HepG2 (cell line): Measurements from ENCODE around the gene GNB1. TPM values are rescaled to one million over a fixed set of nuclear protein-coding genes. Genes with fewer than 3 reads are reported as not detected.

ENCODE experiments used
- AHDC1 ChIP-seq: sonication (generic); formaldehyde crosslinking; IDR thresholded peaks from 2 replicates; pipeline ENCODE4 v1.5.1; 2020; ENCODE audit warnings: mild to moderate bottlenecking, missing genetic modification reagents, borderline replicate concordance
- HNF1A ChIP-seq, 2 experiments: sonication (generic) in 1 of 2; formaldehyde crosslinking in 1 of 2; IDR thresholded peaks; 2 replicates each; pipeline versions ENCODE4 v1.4.0 to v1.6.1; 2016 to 2020; ENCODE audit warnings: borderline replicate concordance in 1 of 2, low read depth in 1 of 2, mild to moderate bottlenecking in 1 of 2, missing genetic modification reagents in 1 of 2
- HOXA7 ChIP-seq: sonication (generic); formaldehyde crosslinking; IDR thresholded peaks from 2 replicates; pipeline ENCODE4 v1.8.1; 2022; ENCODE audit warnings: mild to moderate bottlenecking, missing genetic modification reagents, moderate library complexity
- TCF12 ChIP-seq, 2 experiments: fragments of 450-650 bp in 1 of 2; sonication (generic) in 1 of 2; formaldehyde crosslinking in 1 of 2; IDR thresholded peaks; 2 replicates each; pipeline versions ENCODE4 v1.6.1 to v1.8.0; 2017 to 2022; ENCODE audit warnings: antibody characterized with exemption in 1 of 2, mild to moderate bottlenecking in 1 of 2, missing genetic modification reagents in 1 of 2, moderate library complexity in 1 of 2
- U2AF1 ChIP-seq: fragments of 200-400 bp; formaldehyde crosslinking; optimal IDR thresholded peaks from 2 replicates; pipeline ENCODE3; 2017; ENCODE audit warnings: mild to moderate bottlenecking, low read depth, low read length
- YEATS4 ChIP-seq: sonication (generic); formaldehyde crosslinking; IDR thresholded peaks from 2 replicates; pipeline ENCODE4 v1.4.0; 2020; ENCODE audit warnings: missing genetic modification reagents, borderline replicate concordance
- ZNF318 ChIP-seq: sonication (generic); formaldehyde crosslinking; IDR thresholded peaks from 2 replicates; pipeline ENCODE4 v1.4.0; 2020; ENCODE audit warnings: mild to moderate bottlenecking, missing genetic modification reagents
- ZNF780A ChIP-seq: sonication (generic); formaldehyde crosslinking; IDR thresholded peaks from 2 replicates; pipeline ENCODE4 v1.8.0; 2022; ENCODE audit warnings: mild to moderate bottlenecking, missing genetic modification reagents, moderate library complexity
- polyA plus RNA-seq, 8 experiments: library from polyadenylated mRNA; depleted of rRNA in 3 of 8; stranded (reverse) in 7 of 8; unstranded in 1 of 8; fragments of >200 nt; fragmentation: Illumina TruSeq in 4 of 8; extraction: Trizol in 4 of 8; gene quantifications; 2 replicates each; pipeline versions ENCODE4 v1.2.1 to v1.2.3, GENCODE V29; 2011 to 2016; ENCODE audit warnings: low read depth in 4 of 8, missing spikeins in 1 of 8, mixed read lengths in 1 of 8; ENCODE audit not compliant: insufficient read depth in 1 of 8
- total RNA-seq, 5 experiments: library from RNA; depleted of rRNA; stranded (reverse); fragments of >200 nt; fragmentation: Illumina TruSeq; extraction: Trizol; gene quantifications; 2 replicates each; pipeline ENCODE4 v1.2.3, GENCODE V29; 2016; ENCODE audit warnings: low read depth in 1 of 5

The GNB1 gene
- total and polyA plus RNA-seq, 2 of the 13 experiments (the other 11 are each of a cell fraction or from before 2014, with no cell fraction given): 66.2 to 327 TPM

GRCh38 chr1:1906185-1907097 is 15.6 kb upstream of the GNB1 start (continued):
- TF ChIP-seq ZNF318 (CRISPR knock-in tag): no peak
- TF ChIP-seq U2AF1: no peak
- no peak for TF ChIP-seq AHDC1
- TF ChIP-seq TCF12 (IDR thresholded peaks at IDR 0.05): no peak
- TF ChIP-seq TCF12 (CRISPR knock-in tag; IDR thresholded peaks at IDR 0.05): no peak
- no peak for TF ChIP-seq HNF1A (IDR thresholded peaks at IDR 0.05; ENCODE audit: low read depth)
- TF ChIP-seq HNF1A (CRISPR knock-in tag; IDR thresholded peaks at IDR 0.05; ENCODE audit: borderline replicate concordance): no peak
- TF ChIP-seq ZNF780A (CRISPR knock-in tag): no peak
- no peak for TF ChIP-seq YEATS4 (CRISPR knock-in tag)
- no peak for TF ChIP-seq HOXA7 (CRISPR knock-in tag)
